ENCODE results near the gene BLNK.
A peak's percentile ranks its signal among the peaks of the same experiment; 100 is the strongest.

The BLNK gene

GRCh38 chr10:96260014-96260413 is 11.4 kb downstream of the BLNK start:
- DNase-seq = no peak

DNA sequence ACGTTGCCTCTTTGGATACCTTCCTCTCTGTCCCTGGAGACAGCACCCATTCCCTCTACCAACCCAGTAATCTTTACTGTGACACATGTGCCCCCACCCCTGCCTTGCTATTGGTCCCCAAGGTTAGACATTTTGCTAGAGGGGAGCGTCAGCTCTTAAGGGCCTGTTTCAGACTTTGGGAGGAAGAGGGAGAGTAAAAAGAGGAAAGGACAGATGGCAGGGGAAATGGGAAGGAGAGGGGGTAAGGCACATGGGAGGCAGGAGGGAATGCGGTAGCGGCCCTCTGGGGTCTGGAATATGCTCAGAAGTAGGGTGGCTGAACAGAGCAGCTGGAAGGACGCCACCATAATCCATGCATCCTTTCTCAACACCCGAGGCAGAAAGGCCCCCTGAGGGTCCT is 12.2 kb downstream of the BLNK start:
- DNase-seq = no peak

DNA sequence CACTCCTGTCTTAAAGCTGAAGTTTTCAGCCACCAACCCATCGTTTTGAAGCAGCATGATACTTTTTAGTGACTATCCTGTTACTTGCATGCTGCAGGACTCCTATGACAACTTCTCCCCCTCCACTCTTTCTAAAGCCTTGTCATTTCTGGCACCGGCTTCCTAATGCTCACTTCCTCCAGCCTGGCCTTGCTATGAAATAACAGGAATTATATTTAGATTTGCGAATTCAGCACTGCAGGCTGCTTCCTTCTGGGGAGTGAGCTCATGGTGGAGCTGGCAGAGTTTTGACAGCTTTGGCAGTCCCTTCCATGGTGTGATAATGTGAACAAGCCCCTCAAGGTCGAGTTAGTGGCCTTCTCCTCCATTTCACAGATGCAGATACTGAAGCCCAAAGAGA is 13.4 kb downstream of the BLNK start:
- no peak for DNase-seq

- no peak for DNase-seq
Measured at GRCh38 chr10:96255549-96256333, 15.6 kb downstream of the BLNK start.

DNA sequence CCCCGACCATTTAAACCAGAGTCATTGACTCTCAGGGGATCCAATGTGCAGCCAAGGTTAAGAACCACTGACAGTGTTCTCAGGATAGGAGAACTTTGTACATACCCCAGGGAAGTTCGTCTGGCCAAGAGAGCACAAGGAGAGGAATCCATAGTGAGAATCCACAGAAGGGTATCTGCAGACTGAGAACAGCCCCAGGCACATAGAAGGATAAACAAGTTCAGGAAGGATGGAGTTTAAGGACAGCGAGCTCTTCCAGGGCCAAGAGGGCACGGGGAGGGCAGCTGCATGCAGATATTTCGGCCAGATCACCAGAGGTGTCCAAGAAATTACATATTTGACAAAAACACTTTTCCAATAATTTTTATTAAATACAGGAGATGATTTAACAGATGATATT is 16.4 kb downstream of the BLNK start:
- no peak for DNase-seq

- DNase-seq = no peak
Measured at GRCh38 chr10:96252730-96253129, 18.6 kb downstream of the BLNK start.

GRCh38 chr10:96250349-96250748 is 21.0 kb downstream of the BLNK start:
- DNase-seq = no peak

DNA sequence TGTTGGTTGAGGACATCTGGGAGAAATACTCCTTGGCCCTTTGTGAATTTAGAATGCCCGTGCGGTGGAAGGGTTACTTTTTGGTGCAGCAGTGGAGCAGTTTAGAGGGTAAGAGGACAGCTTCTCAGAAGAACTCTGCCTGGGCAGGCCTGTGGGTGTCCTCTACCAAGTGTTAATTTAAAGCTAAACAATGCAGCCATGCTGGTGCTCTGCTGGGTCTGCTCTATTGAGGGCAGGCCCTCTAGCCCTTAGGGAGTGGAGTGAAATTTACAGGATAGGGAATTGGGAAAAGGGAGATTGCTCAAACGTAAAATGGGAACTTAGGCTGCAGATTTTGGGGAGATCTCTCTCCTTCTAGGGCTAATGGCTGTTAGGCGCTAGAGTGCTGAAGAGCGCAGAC is 22.1 kb downstream of the BLNK start:
- DNase-seq = no peak

- DNase-seq = peak; percentile 70
Measured at GRCh38 chr10:96244354-96244753, 27.0 kb downstream of the BLNK start.

DNA sequence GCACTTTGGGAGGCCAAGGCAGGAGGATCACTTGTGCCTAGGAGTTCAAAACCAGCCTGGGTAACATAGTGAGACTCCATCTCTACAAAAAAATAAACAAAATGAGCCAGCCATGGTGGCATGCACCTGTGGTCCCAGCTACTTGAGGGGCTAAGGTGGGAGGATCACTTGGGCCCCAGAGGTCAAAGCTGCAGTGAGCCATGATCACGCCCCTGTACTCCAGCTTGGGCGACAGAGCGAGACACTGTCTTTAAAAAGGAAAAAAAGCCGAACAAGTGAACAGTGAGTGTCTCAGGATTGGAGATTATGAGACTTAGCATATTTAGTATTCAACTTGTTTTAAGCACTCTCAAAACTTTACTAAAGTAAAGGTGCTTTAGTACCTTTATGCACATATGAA is 28.1 kb downstream of the BLNK start:
- no peak for DNase-seq

DNA sequence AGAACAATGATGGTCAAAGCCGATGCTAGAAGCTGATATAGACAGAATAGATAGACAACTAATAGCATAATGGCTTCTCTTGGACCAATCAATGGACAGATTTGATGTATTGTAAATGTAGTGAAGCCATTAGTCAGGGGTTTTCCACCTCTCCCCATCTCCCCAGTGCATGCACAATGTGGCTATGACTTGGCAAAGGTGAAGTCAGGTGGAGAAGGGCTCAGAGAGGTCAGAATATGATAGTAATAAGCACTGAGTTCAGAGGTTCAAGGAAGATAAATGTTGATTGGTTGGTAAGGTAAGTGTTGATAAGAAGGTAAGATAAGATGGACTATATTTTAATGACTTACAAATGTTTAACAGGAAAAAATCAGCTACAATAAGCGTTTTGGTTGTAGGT is 28.5 kb downstream of the BLNK start:
- DNase-seq = no peak

DNA sequence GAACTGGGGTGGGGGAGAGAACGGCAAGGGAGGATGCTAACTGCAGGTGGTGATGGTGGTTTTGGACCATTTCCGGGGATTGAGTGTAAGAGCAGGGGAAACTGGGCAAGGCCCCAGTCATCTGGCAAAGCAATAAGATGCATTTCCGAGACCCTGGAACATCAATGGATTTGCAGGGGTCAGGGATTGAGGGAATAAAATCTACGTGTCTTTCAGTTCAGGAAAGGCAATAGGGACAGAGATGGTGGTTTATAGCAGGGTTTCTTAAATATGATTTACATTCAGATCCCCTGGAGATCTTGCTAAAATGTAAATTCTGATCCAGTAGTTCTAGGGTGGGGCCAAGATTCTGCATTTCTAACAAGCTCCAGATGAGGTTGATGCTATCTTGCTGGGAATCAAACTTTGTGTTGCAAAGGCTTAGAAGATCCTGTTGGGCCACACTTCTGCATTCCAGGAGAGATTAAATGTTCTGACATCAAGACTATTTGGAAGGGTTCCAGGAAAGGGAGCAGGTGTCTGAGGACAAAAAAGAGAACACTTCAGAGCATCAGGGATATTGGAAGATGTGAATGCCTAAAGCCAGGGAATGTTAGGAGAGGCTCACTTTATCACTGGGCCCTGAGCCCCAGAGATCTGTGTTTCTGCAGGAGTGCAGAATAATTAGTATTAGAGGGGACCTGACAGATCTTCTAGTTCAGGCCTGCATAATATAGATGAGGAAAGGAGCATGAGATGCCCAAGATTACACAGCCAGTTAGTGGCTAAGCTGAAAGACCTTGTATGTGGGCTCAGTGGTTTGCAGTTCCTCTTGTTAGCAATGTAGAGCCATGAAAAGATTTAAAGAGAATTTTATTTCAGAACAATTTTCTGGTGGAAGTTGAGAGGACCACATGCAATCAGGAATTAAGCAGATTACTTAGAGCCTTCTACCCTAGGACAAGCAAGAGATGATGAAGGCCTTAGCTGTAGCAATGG is 32.4 kb downstream of the BLNK start:
- no peak for DNase-seq

DNA sequence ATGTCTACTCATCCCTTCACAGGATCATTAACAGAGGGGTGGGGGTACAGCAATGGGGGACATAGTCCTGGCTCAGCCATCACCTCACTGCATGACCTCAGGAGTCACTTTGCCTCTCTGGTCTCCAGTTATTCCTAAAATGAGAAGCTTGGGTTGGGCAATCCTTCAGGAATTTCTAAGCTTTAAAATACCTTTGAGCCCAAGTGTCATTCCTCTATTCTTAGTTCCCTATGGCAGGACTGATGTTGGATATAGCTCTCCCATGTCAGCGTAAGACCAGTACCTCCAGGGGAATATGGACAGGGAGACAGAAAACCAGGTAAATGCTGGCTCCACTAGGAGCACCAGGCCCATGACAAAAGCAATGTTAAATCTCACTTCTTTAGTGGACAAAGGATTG is 34.5 kb downstream of the BLNK start:
- DNase-seq = no peak

- no peak for DNase-seq
Measured at GRCh38 chr10:96236090-96236478, 35.3 kb downstream of the BLNK start.

DNA sequence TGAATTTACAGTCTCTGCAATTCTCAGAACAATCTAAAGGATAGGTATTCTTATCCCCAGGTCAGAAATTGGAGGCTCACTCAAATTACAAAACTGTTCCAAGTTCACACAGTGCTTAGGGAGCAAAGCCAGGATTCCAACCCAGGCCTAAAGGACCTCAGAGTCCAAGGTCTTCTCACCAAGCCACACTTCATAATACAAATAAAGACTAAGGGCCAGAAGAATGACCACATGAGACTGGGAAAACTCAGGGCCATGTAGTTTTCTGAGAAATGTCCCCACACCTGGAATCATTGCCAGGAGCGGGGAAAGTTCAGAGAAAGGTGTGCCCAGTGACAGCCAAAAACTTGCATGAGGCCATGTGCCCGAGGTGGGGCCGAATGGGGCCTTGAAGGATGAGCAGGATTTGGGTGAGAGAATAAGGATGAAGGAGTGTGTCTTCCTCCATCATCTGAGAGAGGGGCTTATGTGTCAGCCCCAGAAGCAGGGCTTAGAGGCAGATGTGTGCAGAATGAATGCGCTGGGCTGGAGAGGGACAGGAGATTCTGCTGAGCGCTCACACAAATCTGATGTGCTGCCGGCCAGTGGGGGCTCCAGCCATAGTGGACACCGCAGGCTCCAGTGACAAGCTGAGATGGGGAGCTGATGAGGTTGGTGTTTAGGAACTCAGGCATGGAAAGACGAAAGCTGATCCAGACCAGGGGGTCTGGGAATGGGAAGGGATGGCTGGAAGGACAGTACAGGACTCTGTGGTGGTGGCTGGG is 35.9 kb downstream of the BLNK start:
- DNase-seq = no peak

DNA sequence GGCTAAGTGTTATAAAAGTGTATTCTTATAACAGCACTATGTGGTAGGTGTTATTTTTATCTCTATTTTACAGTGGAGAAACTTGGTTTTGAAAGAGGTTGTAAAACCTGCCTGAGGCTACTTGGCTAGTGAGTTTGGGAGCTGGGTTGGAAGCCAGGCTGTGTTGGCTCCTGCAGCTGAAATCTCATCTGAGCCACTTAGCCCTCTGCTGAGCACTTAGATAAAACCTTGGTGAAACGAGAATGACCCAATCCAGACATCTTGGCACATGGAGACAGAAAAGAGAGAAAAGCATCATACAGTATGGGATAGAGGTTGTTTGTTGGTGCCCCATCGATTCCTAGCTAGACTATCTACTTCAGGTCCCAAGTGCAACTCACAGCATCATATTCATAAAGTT is 37.4 kb downstream of the BLNK start:
- DNase-seq = no peak

GRCh38 chr10:96230527-96230926 is 40.8 kb downstream of the BLNK start:
- no peak for DNase-seq

DNA sequence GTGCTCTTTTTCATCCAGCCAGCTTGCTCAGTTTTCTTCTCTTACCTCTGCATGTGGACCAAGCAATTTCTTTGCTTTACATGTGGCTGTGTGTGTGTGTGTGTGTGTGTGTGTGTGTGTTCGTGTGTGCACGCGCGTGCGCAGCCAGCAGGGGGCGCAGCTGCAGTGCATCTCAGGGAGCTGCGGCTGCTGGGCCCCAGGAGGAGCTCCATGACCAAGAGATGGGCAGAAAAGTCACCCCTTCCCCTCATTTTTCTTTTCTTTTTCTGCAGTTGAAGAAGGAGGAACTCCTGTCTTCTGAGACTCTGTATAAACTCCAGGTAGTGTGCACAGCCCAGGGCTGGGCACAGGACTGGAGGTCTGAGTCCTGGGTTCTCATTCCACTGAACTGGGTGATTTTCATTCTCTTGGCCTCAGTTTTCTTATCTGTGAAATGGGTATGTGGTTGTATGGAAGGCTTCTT is 41.8 kb downstream of the BLNK start:
- peak; percentile 74 for DNase-seq

DNA sequence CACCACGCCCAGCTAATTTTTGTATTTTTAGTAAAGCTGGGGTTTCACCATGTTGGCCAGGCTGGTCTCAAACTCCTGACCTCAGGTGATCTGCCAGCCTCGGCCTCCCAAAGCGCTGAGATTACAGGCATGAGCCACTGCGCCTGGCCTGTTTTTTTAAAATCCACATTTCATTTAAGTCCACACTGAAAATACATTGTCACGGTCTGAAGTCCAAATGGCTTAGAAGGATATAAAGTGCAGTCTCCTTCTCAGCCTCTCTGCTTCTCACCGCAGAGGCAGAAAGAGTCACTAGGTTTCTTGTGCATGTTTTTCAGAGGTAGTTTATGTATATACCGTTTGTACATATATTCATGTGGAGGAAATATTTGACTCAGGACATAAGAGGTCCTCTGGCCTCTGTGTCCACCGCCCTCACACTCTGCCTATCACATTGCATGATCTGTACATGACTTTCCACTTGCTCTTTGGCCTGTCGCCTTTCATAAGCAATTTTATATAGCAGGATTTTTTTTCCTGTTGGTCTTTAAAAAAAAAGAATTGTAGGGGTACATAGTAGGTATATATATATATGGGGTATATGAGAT is 42.9 kb downstream of the BLNK start:
- DNase-seq = no peak

- no peak for DNase-seq
Measured at GRCh38 chr10:96227206-96227605, 44.2 kb downstream of the BLNK start.

DNA sequence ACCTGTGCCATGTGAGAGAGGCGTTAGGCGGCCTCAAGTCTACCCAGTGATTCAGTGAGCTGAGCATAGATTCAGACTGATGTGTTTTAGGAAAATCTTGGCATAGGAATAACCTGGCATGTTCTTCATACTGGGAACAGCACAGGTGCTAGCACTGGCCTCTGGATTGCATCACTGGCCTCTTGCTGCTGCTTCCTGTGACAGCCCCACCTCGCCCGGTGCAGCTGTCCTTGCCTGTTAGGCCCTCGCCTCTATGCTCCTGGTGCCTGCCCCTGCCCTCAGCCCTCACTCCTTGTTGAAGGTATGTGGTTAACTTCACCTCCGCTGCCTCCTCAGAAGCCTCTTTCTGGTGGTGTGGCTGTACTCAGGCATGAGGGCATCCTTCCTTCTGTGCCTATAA is 46.2 kb downstream of the BLNK start:
- DNase-seq = no peak

- no peak for DNase-seq
Measured at GRCh38 chr10:96222908-96223307, 48.5 kb downstream of the BLNK start.

DNA sequence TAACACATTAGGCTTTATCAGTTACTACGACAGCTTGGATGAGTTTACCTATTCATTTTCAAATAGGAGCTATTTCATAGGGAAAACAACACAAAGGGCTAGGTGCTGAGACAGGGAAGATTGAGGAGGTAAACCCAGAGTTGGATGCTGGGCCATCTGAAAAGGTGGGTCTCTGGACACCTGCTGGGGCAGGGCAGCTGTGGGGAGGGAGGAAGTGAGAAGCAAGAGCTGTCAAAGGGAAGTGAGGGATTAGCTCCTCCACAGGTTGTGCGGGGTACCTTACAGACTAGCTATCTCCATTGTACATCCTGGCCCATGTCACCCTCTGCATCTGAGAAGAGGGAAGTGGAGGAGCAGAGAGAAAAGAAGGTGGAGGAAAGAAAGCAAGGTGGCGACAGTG is 48.9 kb downstream of the BLNK start:
- no peak for DNase-seq
